NOMO-1 treated with dmso at 0.1 percent for 144 hours (cell line): Measurements from ENCODE around the gene IPO4.
"Not testable (repeated sequence)": the region's sequence is repeated elsewhere in the genome, so short reads cannot be mapped to it uniquely, and the experiment has no call there.

Experiments
- DNase-seq: peaks from one replicate; lab custom pipeline; 2025; ENCODE audit not compliant: unreplicated experiment; lab: John Stamatoyannopoulos, UW

IPO4 gene, protein sequence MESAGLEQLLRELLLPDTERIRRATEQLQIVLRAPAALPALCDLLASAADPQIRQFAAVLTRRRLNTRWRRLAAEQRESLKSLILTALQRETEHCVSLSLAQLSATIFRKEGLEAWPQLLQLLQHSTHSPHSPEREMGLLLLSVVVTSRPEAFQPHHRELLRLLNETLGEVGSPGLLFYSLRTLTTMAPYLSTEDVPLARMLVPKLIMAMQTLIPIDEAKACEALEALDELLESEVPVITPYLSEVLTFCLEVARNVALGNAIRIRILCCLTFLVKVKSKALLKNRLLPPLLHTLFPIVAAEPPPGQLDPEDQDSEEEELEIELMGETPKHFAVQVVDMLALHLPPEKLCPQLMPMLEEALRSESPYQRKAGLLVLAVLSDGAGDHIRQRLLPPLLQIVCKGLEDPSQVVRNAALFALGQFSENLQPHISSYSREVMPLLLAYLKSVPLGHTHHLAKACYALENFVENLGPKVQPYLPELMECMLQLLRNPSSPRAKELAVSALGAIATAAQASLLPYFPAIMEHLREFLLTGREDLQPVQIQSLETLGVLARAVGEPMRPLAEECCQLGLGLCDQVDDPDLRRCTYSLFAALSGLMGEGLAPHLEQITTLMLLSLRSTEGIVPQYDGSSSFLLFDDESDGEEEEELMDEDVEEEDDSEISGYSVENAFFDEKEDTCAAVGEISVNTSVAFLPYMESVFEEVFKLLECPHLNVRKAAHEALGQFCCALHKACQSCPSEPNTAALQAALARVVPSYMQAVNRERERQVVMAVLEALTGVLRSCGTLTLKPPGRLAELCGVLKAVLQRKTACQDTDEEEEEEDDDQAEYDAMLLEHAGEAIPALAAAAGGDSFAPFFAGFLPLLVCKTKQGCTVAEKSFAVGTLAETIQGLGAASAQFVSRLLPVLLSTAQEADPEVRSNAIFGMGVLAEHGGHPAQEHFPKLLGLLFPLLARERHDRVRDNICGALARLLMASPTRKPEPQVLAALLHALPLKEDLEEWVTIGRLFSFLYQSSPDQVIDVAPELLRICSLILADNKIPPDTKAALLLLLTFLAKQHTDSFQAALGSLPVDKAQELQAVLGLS

DNA sequence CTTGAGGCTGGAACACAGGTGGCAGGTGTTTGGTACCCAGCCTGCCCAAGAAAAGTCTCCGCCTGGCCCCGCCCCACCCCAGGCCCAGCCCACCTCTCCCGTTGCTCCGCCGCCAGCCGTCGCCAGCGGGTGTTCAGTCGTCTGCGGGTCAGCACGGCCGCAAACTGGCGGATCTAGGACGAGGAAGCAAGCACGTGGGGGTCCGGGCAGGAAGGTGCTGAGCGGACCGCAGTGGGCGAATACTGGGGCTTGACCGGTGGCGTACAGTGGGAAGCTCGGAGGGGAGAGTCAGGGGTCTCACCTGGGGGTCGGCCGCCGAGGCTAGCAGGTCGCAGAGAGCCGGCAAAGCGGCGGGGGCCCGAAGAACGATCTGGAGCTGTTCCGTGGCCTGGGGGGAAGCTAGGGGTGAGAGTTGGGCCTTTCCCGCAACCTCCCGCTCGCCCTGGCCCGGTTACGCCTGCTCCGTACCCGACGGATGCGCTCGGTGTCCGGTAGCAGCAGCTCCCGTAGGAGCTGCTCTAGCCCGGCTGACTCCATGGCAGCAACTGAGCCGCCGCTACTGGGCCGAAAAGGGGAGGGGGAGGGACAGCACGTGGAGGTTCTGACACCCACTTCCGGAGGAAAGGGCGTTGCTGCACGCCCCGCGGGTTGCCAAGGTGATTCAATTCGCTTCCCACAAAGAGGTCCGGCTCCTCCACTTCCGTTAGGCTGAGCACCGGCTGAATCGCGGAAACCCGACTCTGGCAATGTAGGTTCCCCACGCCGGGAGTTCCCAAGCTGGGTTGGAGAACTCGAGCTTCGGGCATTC, at the start of gene IPO4:
TSS of gene IPO4 (minus strand) at position 566 of the 808 bp plus-strand sequence. CDS start at position 537, 29 bp downstream.
- DNase-seq, result peak; percentile 92

DNA sequence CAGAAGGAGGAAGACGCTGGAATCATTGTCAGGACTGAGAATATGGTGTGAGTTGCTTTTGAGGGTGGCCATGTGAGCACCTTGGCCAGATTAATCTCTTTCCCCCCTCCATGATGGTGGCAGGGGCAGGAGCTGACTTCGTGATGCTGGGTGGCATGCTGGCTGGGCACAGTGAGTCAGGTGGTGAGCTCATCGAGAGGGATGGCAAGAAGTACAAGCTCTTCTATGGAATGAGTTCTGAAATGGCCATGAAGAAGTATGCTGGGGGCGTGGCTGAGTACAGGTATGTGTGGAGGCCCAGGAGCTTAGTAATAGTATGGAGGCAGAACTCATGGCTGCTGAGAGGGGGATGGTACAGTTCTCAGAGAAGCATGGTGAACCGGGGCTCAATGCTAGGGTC, 49.5 kb upstream of the IPO4 start:
- no peak for DNase-seq

DNA sequence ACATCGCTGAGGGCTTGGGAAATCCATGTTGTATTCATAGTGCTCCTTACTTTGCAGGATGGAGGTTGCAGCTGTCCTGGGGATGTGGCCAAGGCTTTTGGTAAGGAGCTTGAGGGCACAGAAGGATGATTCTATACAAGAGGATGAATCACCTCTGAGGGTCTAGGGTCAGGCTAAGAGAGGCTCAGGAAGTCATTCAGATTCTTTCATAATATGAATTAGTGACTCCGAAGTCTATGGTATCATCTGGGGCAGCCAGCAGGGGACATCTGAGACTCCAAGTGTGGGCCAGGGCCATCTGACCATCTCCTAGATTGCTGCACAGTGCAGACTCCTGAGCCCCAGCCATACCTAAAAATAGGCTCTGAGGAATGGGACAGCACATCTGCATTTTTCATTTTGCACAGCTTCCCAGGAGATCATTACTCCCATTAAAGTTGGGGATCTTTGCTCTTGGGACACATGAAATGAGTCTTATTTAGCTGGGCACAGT, 48.9 kb upstream of the IPO4 start:
- DNase-seq, result no peak

DNA sequence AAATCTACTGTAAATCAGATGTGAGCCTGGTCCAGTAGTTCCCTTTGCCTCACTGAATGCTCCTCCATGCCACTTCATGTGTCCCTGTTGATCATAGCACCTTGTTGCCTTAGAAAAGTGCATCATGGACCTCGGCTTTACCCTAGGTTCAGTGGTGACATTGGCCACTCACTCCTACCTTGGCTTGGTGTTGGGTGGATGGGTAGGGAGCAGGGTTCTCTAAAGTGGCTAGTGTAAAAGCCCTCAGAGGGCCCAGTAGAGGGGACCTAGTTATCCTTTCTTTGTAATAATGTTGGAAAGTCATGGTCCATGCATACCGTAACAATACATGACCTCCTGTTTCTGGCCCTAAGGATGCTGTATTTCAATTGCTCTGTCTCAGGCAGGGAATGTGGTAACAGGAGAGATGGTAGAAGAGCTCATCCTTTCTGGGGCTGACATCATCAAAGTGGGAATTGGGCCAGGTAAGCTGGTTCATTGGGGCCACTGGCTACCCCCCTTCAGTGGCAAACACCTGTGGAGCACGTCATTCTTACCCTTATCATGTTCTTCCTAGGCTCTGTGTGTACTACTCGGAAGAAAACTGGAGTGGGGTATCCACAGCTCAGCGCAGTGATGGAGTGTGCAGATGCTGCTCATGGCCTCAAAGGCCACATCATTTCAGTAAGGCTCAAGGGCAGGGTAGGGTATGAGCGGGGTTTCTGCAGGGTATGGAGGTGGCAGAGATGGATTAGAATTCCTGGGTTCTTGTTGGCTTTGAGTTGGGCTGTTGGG, 48.3 kb upstream of the IPO4 start:
- DNase-seq, result no peak

DNA sequence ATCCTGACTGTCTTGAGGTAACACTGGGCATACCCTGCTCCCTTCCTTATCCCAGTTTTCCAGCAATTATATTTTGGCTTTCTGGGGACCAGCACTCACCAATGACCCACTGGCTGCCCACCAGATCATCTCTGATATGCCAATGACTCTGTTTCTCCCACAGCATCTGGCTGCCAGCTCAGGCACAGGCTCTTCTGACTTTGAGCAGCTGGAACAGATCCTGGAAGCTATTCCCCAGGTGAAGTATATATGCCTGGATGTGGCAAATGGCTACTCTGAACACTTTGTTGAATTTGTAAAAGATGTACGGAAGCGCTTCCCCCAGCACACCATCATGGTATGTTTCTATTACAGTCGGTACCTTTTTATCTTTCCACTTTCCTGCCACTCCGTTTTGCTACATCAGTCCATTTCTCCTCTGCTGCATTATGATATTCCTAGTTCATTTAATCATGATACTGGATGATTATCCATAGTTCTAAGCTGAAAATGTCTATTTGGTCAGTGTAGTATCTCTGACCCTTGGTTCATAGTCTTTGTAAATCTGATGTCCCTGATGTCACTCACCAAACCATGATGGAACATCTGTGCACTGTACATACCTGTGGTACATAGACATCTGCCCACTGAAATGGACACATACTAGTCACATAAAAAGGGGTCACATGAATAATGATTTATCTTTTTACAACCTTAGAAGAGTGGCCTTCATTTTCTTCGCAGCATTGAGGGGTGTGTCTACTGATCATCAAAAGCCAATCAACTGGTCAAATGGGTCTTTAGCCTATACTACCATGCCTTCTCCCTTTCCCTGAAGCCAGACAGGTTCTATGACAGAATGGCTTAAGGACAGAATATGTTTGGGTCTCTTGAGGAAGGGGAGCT, 47.4 kb upstream of the IPO4 start:
- no peak for DNase-seq

DNA sequence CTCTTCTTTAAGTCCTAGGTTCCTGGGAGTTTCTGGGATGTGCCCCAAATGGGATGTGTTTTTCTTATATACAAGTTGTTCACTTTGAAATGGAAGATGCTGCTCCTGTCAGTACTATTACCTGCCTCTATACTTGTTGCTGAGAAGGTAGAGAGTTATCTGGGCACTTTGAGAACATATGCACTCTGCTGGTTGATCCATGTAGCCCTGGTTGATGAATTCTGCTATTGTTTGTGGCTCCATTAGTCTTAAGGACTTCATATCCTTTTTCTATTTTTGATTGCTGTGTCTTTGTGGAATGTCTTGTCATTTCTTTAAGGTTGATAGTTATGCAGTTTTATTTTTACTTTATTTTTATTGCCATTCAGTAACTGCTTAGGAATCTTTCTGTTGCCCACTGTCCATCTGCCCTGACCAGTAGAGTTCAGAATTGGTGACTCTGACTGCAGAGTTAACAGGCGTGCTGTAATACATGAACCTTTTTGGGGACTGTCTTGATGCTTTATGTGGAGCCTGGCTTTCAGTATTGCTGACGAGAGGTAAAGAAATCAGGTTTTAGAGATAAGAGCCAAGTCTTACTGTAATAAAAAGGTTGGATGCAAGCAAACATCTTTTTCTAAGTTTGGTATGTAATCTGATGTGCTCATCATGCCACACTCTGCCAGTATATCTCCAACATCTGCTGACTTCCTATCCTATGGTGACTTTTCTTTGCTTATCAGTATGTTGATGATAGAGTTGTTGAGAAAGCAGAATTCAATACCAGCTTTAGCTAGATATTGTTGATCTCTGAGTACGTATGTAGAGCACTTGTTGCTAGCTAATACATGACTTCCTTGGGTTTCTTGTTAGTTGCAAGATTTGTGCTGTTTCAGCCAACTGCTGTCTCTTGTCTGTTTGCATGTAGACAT, 45.7 kb upstream of the IPO4 start:
- no peak for DNase-seq

DNA sequence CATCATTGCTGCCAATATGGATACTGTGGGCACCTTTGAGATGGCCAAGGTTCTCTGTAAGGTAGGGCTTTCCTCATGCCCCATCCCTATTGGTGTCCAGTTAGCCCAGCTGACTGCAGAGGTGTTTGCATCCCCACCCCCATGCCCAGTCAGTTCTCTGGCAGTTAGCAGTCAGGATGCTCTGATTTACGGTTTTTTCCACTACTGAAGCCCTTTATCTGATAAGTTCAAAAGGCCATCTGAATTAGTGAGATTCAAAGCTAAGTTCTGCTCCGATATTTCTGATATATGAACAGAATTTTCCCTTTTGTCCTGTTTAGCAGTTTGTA, 44.9 kb upstream of the IPO4 start:
- DNase-seq, result no peak

DNA sequence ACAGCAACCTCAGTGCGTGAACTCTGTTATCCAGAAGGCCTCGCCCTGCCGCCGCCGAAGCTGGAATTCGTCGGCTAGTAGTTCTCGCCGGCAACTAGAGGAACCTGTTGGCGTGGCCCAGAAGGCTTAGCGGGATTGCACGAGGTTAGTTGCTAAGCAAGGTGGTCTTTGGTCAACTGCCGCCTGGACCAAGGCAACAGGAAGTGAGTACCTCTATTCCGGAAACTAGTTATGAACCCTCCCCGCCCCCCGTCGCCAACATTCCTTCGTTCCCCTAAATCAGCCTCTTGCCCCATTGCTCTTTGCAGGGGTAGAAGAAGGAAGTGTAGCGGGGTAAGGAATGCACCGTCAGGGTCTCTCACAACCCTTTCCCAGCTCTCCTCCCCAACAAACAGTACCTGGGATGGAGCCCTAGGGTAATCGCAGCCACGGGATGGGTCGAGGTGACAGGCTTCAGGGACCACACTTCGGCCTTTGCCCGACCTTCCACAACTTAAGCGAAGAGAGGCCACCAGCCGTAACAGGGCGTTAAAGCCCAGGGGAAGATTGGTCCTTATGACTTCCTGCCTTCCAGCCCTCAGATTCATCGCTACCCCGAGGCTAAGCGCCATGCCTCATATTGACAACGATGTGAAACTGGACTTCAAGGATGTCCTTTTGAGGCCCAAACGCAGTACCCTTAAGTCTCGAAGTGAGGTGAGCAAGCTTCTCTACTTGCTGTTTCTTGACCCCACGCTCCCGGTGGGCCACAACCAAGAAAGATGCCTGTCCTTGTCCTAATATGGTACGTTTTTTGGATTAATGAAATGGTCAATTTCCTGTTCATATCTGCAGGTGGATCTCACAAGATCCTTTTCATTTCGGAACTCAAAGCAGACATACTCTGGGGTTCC, 44.3 kb upstream of the IPO4 start, which contains the start of gene GMPR2:
TSS of gene GMPR2 (plus strand) at position 285 of the 893 bp plus-strand sequence. CDS start at position 610, 325 bp downstream.
- no peak for DNase-seq

DNA sequence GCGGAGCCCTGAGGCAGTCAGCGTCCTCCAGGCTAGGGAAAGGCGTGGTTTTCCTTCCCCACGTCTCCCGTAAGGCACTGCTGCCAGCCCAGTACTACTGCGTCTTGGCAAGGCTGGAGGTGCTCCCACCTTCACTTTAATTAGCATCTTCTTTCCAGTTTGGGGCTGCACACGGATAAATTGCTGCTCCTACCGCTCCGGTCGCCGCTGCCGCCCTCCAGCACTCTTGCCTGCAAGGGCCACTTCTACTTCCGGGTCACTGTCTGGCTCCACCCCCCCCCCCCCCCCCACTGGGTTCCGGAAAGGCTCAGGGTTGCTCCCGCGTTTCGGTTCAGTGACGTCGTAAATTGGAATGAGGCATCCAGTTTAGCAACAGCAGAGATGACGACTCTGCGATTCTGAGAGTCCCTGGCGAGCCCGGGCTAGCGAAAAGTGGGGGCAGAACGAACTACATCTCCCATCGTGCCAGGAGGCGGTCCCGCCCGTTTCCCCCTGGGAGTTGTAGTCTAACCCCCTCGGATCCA, 43.6 kb upstream of the IPO4 start, which contains the start of gene NEDD8:
TSS of gene NEDD8 (minus strand) at position 247 of the 524 bp plus-strand sequence. CDS start at position 147, 100 bp downstream.
- DNase-seq, result peak; percentile 91

DNA sequence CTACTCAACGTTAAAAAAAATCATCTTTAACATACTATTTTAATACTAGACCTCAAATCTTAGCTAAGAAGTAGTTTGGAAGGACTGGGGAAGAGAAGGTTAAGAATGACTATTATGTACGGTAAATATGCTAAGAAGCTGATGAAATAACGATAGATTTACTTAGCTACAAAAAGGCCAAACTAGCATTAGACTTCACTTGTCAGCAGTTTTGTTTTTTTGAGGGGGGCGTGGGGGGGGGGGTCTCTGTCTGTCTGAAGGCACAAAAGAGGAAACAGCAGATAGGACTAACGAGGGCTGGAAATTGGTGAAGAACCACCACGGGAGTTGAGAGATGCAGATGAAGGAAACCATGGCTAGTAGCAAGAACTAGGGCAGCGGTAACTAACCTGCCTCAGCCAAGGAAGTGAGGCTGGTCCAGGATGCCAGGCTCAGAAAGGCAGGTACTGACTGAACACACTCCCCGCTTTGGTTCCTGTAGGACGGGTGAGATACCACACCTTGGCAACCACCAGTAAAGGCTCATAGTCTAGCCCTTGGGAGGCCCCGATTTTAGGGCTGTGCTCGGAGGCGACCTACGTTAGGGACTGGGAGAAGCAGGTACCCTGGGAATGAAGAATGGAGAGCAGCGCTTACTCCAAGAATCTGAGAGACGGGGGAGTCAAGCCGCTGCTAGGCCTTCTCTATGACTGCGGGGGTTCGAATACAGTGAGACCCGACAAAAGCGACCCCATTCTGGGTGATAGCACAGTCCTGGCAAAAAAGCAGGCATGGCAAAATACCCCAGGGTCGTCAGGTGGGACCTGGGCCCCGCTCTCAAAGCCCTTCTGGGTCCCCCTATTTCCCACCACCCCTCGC, 42.9 kb upstream of the IPO4 start:
- DNase-seq, result no peak

DNA sequence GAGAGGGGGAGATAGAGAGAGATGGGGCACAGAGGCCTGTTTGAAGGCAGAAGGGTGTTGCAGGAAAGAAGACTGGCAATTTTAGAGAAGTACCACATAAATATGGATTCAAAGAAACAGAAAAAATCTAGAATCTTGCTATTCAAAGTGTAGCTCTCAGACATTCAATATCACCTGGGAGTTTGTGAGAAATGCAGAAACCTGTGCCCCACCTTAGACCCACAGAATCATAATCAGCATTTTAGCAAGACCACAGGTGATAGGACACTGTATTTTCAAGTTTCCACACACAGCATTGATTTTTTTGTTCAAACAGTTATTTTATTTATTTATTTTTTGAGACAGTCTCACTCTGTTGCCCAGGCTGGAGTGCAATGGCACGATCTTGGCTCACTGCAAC, 40.3 kb upstream of the IPO4 start:
- no peak for DNase-seq

DNA sequence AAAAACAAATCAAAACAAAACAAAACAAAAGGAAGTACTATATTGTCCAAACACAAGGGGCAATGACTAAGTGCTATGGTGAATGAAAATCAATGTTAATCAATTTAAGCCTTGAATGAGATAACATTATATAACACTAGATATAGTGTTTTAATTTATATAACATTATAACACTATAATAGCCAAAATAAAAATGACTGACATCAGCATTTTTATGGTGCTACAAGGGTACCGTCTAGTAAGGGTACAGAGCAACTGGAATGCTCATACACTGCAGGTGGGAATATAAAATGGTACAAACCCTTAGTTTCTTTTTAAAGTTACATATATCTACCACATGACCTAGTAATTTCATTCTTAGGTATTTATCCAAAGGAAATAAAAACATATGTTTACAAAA, 37.9 kb upstream of the IPO4 start:
- DNase-seq, result no peak

DNA sequence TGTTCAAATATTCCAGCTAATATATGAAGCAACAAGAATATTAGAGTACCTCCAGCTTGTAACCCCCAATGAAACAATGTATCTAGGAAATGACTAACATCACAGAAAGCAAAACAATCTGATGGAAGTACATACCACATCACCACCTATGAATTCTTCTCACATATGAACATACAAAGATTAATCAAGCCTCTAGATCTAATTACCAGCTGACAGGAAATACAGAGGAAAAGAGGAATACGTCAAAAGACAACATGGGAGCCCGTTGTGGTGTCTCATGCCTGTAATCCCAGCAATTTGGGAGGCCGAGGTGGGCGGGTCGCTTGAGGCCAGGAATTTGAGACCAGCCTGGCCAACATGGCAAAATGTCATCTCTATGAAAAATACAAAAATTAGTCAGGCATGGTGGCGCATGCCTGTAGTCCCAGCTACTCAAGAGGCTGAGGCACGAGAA, 36.0 kb upstream of the IPO4 start:
- no peak for DNase-seq

DNA sequence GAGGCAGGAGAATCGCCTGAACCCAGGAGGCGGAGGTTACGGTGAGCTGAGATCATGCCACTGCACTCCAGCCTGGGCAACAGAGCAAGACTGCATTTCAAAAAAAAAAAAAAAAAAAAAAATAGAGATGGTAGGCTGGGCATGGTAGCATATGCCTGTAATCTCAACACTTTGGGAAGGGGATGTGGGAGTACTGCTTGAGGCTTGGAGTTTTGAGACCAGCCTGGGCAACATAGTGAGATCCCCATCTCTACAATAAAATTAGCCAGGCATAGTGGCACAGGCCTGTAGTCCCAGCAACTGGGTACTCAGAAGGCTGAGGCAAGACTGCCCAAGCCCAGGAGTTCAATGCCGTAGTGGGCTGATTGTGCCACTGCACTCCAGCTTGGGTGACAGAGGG, 34.4 kb upstream of the IPO4 start:
- DNase-seq, result not testable (repeated sequence)

DNA sequence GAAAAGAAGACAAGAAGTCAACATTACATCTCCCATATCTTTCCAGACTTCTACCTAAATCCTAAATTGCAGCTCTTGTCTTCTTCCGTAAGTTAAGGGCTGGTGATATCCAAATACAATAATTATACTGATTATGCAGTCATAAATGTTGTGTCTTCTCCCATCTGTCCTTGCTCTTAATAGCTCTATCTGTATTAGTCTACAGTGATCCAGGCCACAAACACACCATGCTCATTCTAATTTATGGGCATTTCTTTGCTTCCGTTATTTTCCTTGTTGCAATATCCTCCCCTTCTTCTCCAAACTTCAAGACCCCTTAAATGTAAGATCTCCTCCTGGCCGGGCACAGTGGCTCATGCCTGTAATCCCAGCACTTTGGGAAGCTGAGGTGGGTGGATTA, 30.9 kb upstream of the IPO4 start:
- no peak for DNase-seq
